Osteocyte (in vitro differentiated cells): ENCODE measurements around the gene F5. TPM values are rescaled to one million over a fixed set of nuclear protein-coding genes. Genes with fewer than 3 reads are reported as not detected.

ENCODE experiments used
- DNase-seq: peaks from one replicate; pipeline ENCODE4 v3.0.0; 2021; ENCODE audit warnings: mixed read lengths; ENCODE audit not compliant: unreplicated experiment; ENCODE audit errors: extremely low spot score
- H3K27ac Mint-ChIP-seq: one replicate; pipeline ENCODE4 v1.8.0; 2021; ENCODE audit warnings: mild to moderate bottlenecking, mixed read lengths; ENCODE audit not compliant: unreplicated experiment
- H3K27me3 Mint-ChIP-seq: one replicate; pipeline ENCODE4 v1.8.0; 2021; ENCODE audit warnings: mixed read lengths; ENCODE audit not compliant: unreplicated experiment
- H3K36me3 Mint-ChIP-seq: one replicate; pipeline ENCODE4 v1.8.0; 2021; ENCODE audit warnings: mixed read lengths; ENCODE audit not compliant: unreplicated experiment
- H3K4me1 Mint-ChIP-seq: one replicate; pipeline ENCODE4 v1.8.0; 2021; ENCODE audit warnings: mixed read lengths; ENCODE audit not compliant: unreplicated experiment
- H3K4me3 Mint-ChIP-seq: one replicate; pipeline ENCODE4 v1.8.0; 2021; ENCODE audit warnings: mild to moderate bottlenecking, moderate library complexity, mixed read lengths; ENCODE audit not compliant: unreplicated experiment
- H3K9me3 Mint-ChIP-seq: one replicate; pipeline ENCODE4 v1.8.0; 2021; ENCODE audit warnings: mixed read lengths; ENCODE audit not compliant: unreplicated experiment
- CTCF ChIP-seq: fragments of 200-600 bp; sonication (generic); IDR thresholded peaks from 2 replicates; pipeline ENCODE4 v1.5.0; 2021; ENCODE audit warnings: antibody characterized with exemption, mild to moderate bottlenecking, moderate library complexity
- total RNA-seq: library from RNA; stranded (reverse); gene quantifications from 2 replicates; pipeline ENCODE4 v1.2.1, GENCODE V29; 2021

Gene F5
- total RNA-seq, 1 donor from 2014 or later, result not detected

GRCh38 chr1:169485431-169486280 is 100.6 kb downstream of the F5 start, which contains the start of gene SLC19A2:
SLC19A2 (minus strand) TSS chr1:169485944; CDS start chr1:169485766, 178 bp downstream.
- no peaks in the 10 kb centered on the region for H3K36me3 Mint-ChIP-seq
- no peaks in the 10 kb centered on the region for H3K27me3 Mint-ChIP-seq
- peaks cover 36% of the 10 kb centered on the region for H3K4me1 Mint-ChIP-seq

GRCh38 chr1:169484683-169485430 is 101.4 kb downstream of the F5 start:
- peak overlapping the region; percentile 99 for H3K27ac Mint-ChIP-seq
- peaks cover 36% of the 10 kb centered on the region for H3K4me1 Mint-ChIP-seq
- no peaks in the 10 kb centered on the region for H3K27me3 Mint-ChIP-seq
- H3K36me3 Mint-ChIP-seq, result no peaks in the 10 kb centered on the region
- H3K9me3 Mint-ChIP-seq, result no peaks in the 10 kb centered on the region
- TF ChIP-seq CTCF, result no peak
- peak overlapping the region; percentile 91 for H3K4me3 Mint-ChIP-seq
- no peak for DNase-seq

More at GRCh38 chr1:169485431-169486280, 100.6 kb downstream of the F5 start, which contains the start of gene SLC19A2:
- H3K27ac Mint-ChIP-seq, result peak within 1 kb of the TSS; percentile 99
- H3K9me3 Mint-ChIP-seq, result no peaks in the 10 kb centered on the region
- TF ChIP-seq CTCF, result peak; percentile 25
- peak; percentile 99 for DNase-seq
- peak within 1 kb of the TSS; percentile 91 for H3K4me3 Mint-ChIP-seq

DNA sequence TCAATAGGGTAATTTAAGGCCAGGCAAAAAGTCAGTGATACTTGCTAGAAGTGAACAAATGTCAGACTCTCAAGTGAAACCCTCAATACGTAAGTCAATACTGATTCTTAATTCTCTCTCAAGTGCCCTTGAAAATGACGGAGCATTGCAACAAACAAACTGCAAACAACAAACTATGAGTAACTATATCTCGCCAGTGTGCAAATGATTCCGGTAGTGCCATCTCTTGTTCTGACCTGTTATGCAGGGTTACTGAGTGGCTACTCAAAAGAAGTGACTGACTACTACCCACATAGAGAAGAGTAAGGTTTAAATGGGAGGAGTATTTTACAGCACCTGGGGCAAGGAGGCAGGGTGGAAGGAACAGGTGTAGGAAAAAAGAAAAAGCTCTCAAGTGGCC is 102.2 kb downstream of the F5 start:
- H3K4me1 Mint-ChIP-seq, result peaks cover 36% of the 10 kb centered on the region
- H3K9me3 Mint-ChIP-seq, result no peaks in the 10 kb centered on the region
- no peaks in the 10 kb centered on the region for H3K27me3 Mint-ChIP-seq
- H3K27ac Mint-ChIP-seq, result no peak overlapping the region
- H3K4me3 Mint-ChIP-seq, result peak overlapping the region; percentile 36
- no peaks in the 10 kb centered on the region for H3K36me3 Mint-ChIP-seq
- no peak for DNase-seq
- TF ChIP-seq CTCF, result no peak

DNA sequence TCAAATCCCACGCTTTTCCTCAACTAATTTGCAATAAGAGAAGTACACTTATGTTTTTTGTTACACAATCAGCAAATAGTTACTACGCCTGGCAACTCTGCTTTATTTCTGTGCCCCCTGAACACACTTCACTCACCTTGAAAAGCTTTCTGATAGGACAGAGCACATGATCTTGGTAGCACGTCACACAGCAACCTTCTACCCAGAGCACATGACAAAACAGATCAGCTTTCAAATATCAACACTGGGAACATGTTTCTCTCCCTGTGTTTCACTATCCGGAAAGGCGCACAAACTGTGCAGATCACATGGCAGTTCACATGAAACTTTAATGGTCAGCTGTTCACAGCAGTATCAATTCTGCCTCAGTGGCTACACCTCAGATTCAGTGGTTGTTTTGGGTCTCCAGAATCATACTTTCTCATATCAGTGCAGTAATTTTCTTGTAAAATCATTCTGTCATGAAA is 102.7 kb downstream of the F5 start:
- Mint-ChIP-seq H3K27me3 (no peaks in the 10 kb centered on the region), H3K4me1 (peaks cover 36% of the 10 kb centered on the region), H3K4me3 (peak overlapping the region; percentile 36), H3K27ac (no peak overlapping the region), H3K9me3 (no peaks in the 10 kb centered on the region), H3K36me3 (no peaks in the 10 kb centered on the region)
- TF ChIP-seq CTCF, result no peak
- DNase-seq, result no peak
